Panc1 (cell line): ENCODE results near the gene NPW. TPM values are rescaled to one million over a fixed set of nuclear protein-coding genes. Genes with fewer than 3 reads are reported as not detected.

Source experiments
- ATAC-seq: fragments of 200-7000 bp; cut with Tn5 transposase; 2 replicates; pipeline ENCODE4 v1.9.1; 2020; ENCODE audit warnings: mild to moderate bottlenecking, moderate library complexity
- BruUV-seq: library from RNA; stranded (reverse); fragments of 400-500 nt; replicated peaks from 2 replicates; lab custom pipeline; 2021; lab: Mats Ljungman, UMichigan
- CTCF ChIA-PET: fragments of 300-600 bp; sonication (Branson Sonifier 250); formaldehyde crosslinking; loops from one replicate; lab custom pipeline; 2022; ENCODE audit warnings: antibody characterized with exemption; lab: Charles Lee
- POLR2A ChIA-PET: fragments of 300-600 bp; sonication (Branson Sonifier 250); formaldehyde crosslinking; loops from one replicate; lab custom pipeline; 2022; ENCODE audit warnings: antibody characterized with exemption; lab: Charles Lee
- DNase-seq: peaks from one replicate; pipeline ENCODE4 v3.0.0-alpha.2; 2010; ENCODE audit warnings: low read depth, low spot score
- H3K27ac ChIP-seq: 2 replicates; pipeline ENCODE4 v1.5.1; 2011; ENCODE audit warnings: mild to moderate bottlenecking, low read length, inconsistent platforms
- H3K27me3 ChIP-seq: fragments of 200-500 bp; sonication (Bioruptor generic); 2 replicates; pipeline ENCODE4 v1.6.0; 2014; ENCODE audit warnings: low read length, inconsistent platforms; ENCODE audit not compliant: control insufficient read depth, insufficient read depth
- H3K36me3 ChIP-seq: fragments of 200-500 bp; sonication (Bioruptor generic); 2 replicates; pipeline ENCODE4 v1.5.1; 2014; ENCODE audit warnings: inconsistent platforms, mild to moderate bottlenecking, low read length, moderate library complexity; ENCODE audit not compliant: control insufficient read depth, insufficient read depth
- H3K4me1 ChIP-seq: 2 replicates; pipeline ENCODE4 v1.5.1; 2011; ENCODE audit warnings: inconsistent platforms, mild to moderate bottlenecking, low read length, moderate library complexity; ENCODE audit not compliant: control insufficient read depth, insufficient read depth
- H3K4me3 ChIP-seq, 2 experiments: 2 replicates each; pipeline ENCODE4 v1.5.1; 2011 to 2012; ENCODE audit warnings: low read depth in 2 of 2, low read length in 2 of 2, mild to moderate bottlenecking in 2 of 2, inconsistent platforms in 1 of 2, moderate library complexity in 1 of 2
- H3K9me3 ChIP-seq: fragments of 200-500 bp; sonication (Bioruptor generic); 2 replicates; pipeline ENCODE4 v1.5.1; 2014; ENCODE audit warnings: low read depth, mild to moderate bottlenecking, inconsistent platforms, low read length, moderate library complexity; ENCODE audit not compliant: control insufficient read depth, insufficient read depth
- CTCF ChIP-seq: fragments of 450-650 bp; IDR thresholded peaks from 2 replicates; pipeline ENCODE4 v1.5.1; 2017; ENCODE audit warnings: mild to moderate bottlenecking
- POLR2AphosphoS5 ChIP-seq: IDR thresholded peaks from 2 replicates; pipeline ENCODE4 v1.6.1; 2012; ENCODE audit warnings: mild to moderate bottlenecking, low read depth, low read length, moderate library complexity
- REST ChIP-seq, 2 experiments: IDR thresholded peaks; 2 replicates each; pipeline ENCODE4 v1.6.1; 2011 to 2012; ENCODE audit warnings: low read depth in 2 of 2, control low read depth in 1 of 2, low read length in 1 of 2, mild to moderate bottlenecking in 1 of 2, moderate library complexity in 1 of 2; ENCODE audit not compliant: insufficient read depth in 1 of 2
- SIN3A ChIP-seq: IDR thresholded peaks from 2 replicates; pipeline ENCODE4 v1.6.1; 2012; ENCODE audit warnings: low read depth, mild to moderate bottlenecking, low read length, moderate library complexity, borderline replicate concordance; ENCODE audit not compliant: insufficient read depth
- TCF7L2 ChIP-seq: IDR thresholded peaks from 2 replicates; pipeline ENCODE4 v1.6.1; 2011; ENCODE audit warnings: mild to moderate bottlenecking, low read depth, low read length, inconsistent platforms
- in situ Hi-C: cut with HindIII; loops from 2 replicates; pipeline ENCODE4 v1.10.0; 2016; ENCODE audit warnings: low sequenced_read_pairs, low pct_unique_long_range_greater_than_20kb
- intact Hi-C: fragments of 100-400 bp; cut with micrococcal nuclease; formaldehyde crosslinking; loops from one replicate; pipeline ENCODE4 v1.10.0; 2022; ENCODE audit not compliant: unreplicated experiment
- total RNA-seq: library from RNA; stranded (reverse); gene quantifications from one replicate; pipeline ENCODE4 v1.2.1, GENCODE V29; 2021; ENCODE audit not compliant: unreplicated experiment

The NPW gene
- total RNA-seq, 1 experiment from 2014 or later, result 15.3 TPM

GRCh38 chr16:1998852-1999801 lies 20.5 kb upstream of the NPW start:
- H3K4me1 ChIP-seq, result peaks cover 2% of the 10 kb centered on the region
- H3K9me3 ChIP-seq, result no peaks in the 10 kb centered on the region
- in situ Hi-C loops, result no loop called here
- DNase-seq (no peak), ATAC-seq (no peak)
- TF ChIP-seq SIN3A (no peak), REST (IDR thresholded peaks at IDR 0.05; ENCODE audit: insufficient read depth in 1 of 2, low read depth in 2 of 2, low read length in 1 of 2) (no peak), CTCF (no peak), POLR2AphosphoS5 (no peak), TCF7L2 (no peak)
- intact Hi-C loops, result no loop called here
- no peaks in the 10 kb centered on the region for H3K27me3 ChIP-seq
- POLR2A ChIA-PET, result no interaction called here
- H3K36me3 ChIP-seq, result peaks cover 6% of the 10 kb centered on the region; the same call in 1 of the 2 replicates
- no peak overlapping the region for H3K4me3 ChIP-seq
- CTCF ChIA-PET, result no interaction called here
- no TSS peak for BruUV-seq
- H3K27ac ChIP-seq, result no peak overlapping the region

GRCh38 chr16:1999866-2000514 lies 19.6 kb upstream of the NPW start:
- POLR2A ChIA-PET, result no interaction called here
- DNase-seq, result no peak

More at GRCh38 chr16:1999866-2000514, 19.6 kb upstream of the NPW start:
- ATAC-seq, result no peak
- no TSS peak for BruUV-seq
- intact Hi-C loops (no loop called here), in situ Hi-C loops (no loop called here)
- Histone ChIP-seq H3K36me3 (peaks cover 6% of the 10 kb centered on the region; the same call in 1 of the 2 replicates), H3K27me3 (no peaks in the 10 kb centered on the region), H3K4me3 (no peak overlapping the region), H3K27ac (no peak overlapping the region), H3K4me1 (peaks cover 11% of the 10 kb centered on the region), H3K9me3 (no peaks in the 10 kb centered on the region)
- CTCF ChIA-PET, result no interaction called here
- TF ChIP-seq POLR2AphosphoS5 (no peak), TCF7L2 (no peak), REST (IDR thresholded peaks at IDR 0.05; ENCODE audit: insufficient read depth in 1 of 2, low read depth in 2 of 2, low read length in 1 of 2) (no peak), SIN3A (no peak), CTCF (no peak)
